Measurements from ENCODE around the gene ELFN2.
"Not testable (repeated sequence)": the region's sequence is repeated elsewhere in the genome, so short reads cannot be mapped to it uniquely, and the experiment has no call there.

The ELFN2 gene, protein sequence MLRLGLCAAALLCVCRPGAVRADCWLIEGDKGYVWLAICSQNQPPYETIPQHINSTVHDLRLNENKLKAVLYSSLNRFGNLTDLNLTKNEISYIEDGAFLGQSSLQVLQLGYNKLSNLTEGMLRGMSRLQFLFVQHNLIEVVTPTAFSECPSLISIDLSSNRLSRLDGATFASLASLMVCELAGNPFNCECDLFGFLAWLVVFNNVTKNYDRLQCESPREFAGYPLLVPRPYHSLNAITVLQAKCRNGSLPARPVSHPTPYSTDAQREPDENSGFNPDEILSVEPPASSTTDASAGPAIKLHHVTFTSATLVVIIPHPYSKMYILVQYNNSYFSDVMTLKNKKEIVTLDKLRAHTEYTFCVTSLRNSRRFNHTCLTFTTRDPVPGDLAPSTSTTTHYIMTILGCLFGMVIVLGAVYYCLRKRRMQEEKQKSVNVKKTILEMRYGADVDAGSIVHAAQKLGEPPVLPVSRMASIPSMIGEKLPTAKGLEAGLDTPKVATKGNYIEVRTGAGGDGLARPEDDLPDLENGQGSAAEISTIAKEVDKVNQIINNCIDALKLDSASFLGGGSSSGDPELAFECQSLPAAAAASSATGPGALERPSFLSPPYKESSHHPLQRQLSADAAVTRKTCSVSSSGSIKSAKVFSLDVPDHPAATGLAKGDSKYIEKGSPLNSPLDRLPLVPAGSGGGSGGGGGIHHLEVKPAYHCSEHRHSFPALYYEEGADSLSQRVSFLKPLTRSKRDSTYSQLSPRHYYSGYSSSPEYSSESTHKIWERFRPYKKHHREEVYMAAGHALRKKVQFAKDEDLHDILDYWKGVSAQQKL

DNA sequence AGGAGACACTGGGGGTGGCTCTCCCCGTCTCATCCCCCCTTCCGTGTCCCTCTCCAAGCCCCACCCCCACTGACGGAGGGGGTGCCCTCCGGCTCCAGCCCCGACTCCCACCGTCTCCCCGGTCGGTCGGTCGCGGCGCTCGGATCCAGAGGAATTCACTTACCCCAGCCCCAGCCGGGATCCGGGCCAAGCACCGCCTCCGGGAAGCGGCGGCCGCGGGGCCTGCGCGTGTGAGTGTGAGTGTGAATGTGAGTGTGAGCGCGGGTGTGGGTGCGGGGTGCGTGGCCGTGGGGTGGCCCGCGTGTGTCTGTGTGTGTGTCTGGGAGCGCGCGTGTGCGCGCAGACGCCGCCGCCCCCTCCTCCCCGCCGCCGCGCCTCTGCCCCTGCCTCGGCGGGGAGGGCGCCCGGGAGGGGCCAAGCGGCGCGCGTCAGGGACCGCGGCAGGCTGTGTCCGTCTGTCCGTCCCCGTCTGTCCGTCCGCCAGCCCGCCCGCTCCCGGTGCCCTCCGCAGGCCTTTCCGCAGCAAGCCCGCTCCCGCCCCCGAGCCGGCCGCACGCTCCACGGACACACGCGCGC lies at the start of gene ELFN2:
Gene ELFN2 (minus strand): TSS at position 345 of the 576 bp plus-strand sequence. CDS start 51,945 bp downstream, outside the sequence.
- DNase-seq (ENCODE audit: low read depth): no peak

DNA sequence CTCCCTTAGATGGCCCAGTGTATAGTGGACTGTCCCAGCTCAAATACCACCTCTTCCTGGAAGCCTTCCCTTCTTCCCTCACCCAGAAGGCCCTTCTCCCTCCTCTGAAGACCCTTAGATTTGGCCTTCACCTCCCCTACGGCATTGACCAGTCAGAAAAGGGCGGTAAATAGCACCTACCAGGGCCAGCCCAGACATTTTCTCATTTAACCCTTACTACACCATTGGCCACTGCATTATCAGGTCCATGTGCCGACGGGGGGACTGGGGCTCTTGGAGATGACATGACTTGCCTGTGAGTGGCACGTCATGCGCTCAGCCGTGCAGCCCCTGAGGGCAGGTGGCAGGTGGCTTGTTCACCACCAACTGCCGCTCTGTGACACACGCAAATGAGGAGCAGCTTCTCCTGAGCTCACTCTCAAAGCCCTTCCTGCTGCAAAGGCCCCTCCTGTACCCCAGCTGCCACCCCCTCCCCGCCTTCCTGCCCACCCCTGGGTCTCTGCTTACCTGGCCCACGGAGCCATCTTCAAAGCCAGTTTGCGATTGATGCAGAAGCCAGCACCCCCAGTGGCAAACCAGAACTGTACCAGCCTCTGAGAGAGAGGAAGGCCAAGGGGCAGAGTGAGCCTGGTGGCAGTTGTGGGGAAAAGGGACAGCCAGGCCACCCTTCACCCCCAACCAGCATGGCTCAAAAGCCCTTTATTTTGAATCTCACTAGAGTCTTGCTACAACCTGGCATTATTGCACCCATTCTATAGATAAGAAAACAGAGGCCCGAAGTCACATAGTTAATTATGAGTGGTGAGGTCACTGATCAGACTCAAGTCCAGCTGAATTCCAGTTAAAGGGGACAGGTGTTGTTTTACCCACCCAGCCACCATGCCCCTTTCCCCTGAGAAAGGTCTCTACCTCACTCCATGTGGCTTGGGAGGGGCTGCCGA lies 49.4 kb upstream of the ELFN2 start:
- no peak for DNase-seq (ENCODE audit: low read depth)

DNA sequence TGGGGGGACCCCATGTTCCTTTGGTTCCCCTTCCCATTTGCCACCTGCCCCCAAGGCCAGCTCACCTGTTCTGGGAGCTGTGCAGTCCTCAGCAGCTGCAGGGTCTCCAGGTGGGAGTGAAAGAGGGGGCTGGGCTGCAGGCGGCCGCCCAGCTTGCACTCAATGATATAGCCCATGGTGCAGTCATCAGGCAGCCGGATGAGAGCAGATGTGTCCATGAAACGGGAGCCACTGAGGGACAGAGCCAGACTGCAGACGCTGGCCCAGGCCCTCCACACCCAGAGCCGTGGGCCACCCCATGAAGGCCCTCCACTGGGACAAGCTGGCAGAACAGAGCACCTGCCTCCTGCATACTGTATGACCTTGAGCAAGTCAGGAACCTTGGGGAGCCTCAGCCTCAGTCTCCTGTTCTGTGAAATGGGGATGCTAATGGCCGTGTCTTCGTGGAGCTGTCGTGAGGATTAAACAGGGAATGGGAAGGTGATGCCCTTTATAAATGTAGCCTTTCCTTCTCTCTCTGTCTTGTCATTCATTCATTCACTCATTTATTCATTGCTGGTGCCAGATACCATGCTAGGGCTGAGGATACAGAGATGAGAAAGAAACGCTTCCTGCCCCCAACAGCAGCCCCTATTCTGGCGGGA lies 47.3 kb upstream of the ELFN2 start:
- no peak for DNase-seq (ENCODE audit: low read depth)

DNA sequence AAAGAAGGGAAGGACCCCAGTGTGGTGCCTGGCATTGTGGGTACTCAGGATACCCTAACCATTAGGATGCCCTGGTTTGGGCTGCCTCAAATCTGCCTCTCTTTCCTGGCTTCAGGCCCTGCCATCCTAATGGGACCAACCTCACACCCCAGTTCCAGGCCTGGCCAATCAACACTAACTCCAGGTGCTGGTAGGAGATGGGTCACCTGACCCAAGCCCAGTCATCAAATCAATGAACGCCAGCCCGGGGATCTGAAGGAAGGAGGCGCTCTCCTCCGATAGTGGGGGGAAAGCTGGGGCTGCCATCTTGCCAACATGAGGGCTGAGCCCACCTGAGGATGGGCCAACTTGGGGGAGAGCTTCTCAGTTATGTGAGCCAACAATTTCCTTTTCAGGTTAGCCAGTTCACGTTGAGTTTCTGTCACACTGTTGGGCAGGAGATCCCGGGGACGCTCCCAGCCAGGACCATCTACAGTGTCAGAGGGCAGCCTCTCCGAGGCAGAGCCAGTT lies 46.2 kb upstream of the ELFN2 start:
- no peak for DNase-seq (ENCODE audit: low read depth)

DNA sequence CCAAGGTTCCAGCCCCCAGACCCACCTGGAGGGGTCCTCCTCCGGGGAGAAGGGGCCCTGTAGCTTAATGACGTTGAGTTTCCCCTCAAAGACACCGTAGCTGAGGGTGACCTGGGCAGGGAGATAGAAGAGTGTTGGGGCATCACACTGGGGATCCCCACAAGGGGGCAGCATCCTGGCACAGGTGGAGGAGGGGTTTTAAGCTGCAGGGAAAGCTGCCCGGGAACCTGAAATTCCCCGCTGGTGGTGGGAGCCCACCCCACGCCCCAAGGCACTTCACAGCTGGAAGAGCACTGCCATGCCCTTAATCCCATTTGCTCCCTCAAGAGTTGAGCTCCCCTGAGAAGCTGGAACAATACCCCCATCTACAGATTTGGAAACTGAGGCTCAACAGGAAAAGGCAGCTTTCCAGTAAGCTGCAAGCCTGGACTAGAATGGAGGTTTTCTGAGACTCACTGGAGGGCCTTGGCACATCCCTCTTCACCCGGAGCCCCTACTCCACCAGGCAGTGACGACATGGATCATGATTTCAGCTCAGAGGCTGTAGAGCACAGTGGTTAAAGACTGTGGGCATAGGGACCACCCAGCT lies 45.2 kb upstream of the ELFN2 start:
- peak; percentile 31 for DNase-seq (ENCODE audit: low read depth)

DNA sequence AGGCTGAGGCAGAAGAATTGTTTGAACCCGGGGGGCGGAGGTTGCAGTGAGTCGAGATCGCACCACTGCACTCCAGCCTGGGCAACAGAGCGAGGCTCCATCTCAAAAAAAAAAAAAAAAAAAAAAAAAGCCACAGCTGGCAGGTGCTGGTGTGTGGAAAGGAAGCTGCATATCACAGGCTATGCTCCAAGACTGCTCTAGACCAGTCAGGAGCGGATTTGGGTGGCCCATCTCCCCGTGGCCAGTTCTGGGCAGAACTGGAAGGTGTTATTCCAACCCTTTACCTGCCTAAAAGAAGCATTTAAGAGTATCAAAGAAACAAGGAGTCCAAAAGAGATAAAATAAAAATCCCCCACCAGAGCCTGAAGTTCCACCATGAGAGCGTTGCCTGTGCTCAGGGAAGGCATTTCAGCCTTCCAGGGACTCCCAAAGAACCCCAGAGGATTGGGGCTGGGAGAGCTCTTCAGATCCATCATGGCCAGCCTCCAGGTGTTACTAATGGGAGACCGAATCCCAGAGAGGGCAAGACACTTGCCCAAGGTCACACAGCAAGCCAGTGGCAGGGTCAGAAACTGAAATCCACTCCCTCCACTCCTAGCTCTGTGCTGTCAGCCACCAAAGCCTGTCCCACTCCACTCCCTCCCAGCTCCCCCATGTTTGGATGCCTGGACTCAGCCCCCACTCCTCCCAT lies 44.6 kb upstream of the ELFN2 start:
- DNase-seq (ENCODE audit: low read depth): no peak

DNA sequence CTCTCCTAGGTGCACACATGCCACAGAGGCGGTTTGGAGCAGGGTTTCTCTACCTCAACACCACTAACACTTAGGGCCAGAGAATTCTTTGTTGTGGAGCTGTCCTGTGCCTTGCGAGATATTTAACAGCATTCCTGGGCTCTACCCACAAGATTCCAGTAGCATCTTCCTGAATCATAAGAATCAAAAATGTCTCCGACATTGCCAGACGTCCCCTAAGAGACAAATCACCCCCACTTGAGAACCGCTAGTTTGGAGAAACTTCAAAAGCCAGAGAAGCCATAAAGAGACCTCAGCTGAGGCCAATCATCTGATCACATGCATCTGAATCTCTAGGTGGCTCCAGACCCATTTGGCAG lies 42.8 kb upstream of the ELFN2 start:
- DNase-seq (ENCODE audit: low read depth): peak; percentile 13

DNA sequence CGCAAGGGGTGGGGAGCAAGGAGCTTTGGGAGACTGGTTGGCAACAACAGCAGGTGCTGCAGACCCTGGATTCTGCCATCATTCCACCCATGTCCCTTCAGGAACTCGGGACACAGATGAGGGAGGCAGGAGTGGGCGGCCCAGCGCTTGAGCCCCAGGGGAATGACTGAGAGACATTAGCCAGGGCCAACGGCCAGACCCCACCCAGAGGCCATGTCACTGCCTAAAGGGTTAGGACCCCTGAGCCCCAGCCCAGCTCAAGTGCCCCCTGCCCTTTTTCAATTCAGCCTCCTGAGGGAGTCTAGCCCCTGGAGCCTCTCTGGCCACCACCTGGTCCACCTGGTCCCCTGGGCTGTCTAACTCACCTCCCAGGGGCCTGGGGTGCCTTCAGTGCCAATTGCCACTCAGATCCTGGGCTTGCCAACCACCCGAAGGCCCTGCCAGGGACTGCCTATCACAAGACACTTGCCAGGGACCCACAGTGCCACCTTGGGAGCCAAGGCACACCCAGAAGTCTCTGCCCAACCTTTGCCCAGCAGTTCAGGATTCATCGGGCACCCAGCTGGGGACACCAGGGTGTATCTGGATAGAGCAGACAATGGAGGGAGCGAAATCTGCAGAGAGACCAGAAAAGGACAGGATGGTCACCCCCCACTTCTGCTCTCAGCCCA lies 42.3 kb upstream of the ELFN2 start:
- DNase-seq (ENCODE audit: low read depth): no peak

DNA sequence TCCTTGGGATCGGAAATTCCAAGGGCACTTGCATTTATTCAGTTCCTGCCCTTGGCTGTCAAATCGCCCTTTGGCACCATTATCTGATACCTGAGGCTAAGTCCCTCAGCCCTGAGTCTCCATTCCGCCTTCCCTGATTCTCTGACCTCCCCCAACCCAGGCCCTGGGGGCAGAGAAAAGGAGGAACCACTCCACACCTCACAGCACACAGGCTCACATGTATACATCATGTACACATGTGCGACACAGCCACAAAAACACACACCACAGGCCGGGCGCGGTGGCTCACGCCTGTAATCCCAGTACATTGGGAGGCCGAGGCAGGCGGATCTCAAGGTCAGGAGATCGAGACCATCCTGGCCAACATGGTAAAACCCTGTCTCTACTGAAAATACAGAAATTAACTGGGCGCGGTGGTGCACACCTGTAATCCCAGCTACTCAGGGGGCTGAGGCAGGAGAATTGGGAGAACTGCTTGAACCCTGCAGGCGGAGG lies 41.0 kb upstream of the ELFN2 start:
- not testable (repeated sequence) for DNase-seq (ENCODE audit: low read depth)

DNA sequence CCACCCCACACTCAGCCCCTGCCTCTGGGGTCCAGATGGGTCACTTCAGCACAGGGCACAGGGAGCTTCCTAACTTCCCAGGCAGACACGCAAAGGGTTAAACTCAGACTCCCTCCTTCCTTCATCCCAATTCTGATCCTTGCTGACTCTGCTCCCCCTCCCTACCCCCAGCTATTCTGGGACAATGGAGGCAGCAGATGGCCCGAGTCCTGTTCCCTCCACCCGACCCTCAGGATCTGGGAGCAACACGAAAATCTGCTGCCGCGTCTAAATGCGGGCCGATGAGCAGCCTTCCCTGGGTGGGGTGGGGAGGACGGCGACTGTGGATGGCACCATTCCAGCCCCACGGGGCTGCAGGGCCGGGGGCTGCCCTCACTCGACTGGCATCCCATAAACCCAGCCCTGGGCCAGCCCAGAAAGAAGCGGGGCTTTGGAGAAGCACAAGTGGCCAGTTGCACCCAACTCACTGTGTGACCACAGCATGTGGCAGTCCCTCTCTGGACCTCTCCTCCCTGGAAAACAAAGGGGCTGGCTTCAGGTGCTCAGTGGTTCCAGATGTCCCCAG lies 40.2 kb upstream of the ELFN2 start:
- DNase-seq (ENCODE audit: low read depth): no peak

DNA sequence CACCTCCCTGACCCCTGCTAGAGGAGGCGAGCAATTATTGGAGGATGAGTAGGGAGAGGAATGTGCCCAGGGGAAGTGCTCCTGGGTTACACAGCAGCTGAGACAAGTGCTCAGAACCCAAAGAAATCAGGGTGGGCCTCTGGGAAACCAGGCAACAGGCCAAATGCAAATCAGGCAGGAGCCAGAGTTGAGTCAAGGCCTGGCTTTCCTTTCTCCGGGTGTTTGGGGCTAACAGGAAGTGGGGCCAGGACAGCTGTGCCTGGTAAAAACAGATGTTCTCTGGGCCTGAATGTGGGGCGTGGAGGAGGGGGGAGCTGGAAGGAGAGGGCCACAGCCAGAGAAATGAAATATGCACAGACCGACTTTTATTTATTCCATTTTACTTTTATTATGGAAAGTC lies 36.9 kb upstream of the ELFN2 start:
- no peak for DNase-seq (ENCODE audit: low read depth)

DNA sequence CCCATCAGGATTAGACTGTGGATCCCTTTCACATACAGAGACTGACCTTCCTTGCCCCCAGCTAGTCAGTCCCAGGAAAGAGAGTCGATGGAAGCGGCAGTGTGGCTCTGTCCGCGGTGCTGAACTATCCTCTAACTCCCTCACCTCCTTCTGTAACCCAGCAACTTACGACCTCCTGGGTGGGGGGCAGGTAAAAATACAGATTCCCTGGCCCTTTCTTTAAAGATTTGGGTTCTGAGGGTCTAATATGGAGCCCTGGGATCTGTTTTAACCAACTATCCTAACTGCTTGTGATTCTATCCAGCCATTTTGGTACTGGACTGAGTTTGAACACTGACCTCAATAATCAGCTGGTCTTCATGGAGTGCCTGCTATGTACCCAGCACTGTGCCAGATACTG lies 35.7 kb upstream of the ELFN2 start:
- DNase-seq (ENCODE audit: low read depth): peak; percentile 44

DNA sequence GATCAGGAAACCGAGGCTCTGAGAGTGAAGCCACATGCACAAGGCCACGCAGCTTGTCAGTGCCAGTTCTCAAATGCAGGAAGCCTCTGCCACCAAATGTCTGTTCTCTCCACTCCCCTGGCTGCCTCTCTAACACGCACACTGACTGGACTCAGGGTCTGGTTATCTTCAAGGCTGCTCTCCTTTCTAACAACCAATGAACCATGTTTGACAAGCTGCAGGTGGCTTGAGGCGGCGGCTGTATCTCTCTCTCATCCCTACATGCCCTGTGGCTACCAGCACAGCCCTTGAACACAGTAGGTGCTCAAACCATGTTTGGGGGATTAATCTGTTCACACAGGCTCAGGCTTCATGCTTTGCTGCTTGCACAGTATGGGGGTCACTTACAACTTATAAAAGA lies 35.2 kb upstream of the ELFN2 start:
- DNase-seq (ENCODE audit: low read depth): no peak

DNA sequence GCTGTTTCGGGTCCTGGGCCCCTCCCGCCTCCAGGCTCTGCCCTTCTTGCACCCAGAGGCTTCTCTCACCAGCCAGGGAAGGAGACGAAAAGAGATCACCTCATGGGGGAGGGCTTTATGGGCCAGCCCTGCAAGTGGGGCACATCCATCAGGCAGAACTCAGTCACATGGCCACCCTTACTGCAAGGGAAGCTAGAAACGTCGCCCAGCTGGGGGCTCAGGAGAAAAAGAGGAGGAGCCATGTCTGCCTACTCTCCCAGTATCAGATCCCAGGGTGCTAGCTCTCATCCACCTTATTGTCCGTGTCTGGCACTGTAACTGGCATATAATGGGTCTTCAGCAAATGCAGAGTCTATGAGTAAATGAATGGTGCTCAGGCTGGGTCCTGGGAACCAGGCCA lies 34.7 kb upstream of the ELFN2 start:
- DNase-seq (ENCODE audit: low read depth): no peak

DNA sequence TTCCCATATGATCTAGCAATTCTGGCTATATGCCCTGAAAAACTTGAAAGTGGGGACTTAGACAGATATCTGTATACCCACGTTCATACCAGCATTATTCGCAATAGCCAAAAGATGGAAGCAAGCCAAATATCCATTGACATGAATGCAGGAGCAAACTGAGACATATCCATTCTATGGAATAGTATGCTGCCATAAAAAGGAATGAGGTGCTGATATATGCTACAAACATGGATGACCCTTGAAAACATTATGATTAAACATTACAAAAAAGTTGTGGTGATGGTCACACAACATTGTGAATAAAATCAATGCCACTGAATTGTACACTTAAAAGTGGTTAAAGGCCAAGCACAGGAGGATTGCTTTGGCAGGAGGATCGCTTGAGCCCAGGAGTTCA lies 33.4 kb upstream of the ELFN2 start:
- no peak for DNase-seq (ENCODE audit: low read depth)

DNA sequence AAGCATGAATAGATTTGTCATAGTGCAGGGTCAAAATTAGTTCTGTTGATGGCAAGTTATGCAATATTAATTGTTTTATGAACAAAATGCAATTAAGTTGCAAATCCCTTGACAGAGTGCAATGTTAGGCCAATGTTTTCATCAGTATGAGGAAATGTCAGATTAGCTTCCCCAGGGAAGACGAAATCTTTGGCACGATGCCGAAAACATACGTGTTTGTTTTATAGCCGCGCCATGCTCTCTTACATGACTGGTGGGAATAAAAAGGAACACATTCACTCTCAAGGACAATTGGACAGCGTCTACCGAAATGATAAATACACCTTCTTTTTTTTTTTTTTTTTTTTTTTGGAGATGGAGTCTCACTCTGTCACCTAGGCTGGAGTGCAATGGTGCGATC lies 31.9 kb upstream of the ELFN2 start:
- no peak for DNase-seq (ENCODE audit: low read depth)

DNA sequence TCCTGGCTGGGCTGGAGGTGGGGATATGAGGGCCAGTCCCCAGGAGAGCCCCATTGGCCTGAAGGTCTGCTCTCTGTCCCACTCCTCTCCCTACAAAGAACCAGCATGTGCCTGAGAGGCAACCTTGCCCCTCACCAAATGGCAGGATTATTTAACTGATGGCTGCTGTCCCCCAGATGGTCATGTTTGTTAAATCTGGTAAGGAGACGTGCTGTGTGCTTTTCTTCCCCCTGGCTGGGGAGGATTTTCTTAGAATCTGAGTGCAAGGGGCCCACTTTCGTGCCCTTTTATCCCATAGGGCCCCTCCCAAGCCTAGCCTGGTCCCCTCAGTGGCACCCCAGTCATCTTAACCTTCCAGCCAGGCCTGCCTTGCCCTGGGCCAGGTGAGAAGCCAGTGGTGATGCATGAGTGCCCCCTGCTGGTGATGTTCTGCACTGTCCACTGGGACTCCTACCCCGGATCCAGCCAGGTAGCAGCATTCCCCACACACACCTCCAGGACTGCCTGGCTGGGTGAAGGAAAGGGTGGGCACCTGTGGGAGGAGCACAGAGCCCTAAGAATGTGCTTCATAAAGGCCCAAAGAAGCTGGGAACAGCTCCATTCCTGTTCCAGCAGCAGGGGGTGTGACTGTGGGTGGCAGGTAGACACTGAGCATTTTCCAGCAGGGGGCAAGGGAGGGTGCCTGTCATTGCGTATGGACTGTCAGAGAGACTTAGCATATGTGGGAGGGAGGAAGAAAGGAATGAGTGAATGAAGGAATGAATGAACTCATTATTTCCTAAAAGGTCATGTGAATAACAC lies 30.0 kb upstream of the ELFN2 start:
- DNase-seq (ENCODE audit: low read depth): peak; percentile 41

DNA sequence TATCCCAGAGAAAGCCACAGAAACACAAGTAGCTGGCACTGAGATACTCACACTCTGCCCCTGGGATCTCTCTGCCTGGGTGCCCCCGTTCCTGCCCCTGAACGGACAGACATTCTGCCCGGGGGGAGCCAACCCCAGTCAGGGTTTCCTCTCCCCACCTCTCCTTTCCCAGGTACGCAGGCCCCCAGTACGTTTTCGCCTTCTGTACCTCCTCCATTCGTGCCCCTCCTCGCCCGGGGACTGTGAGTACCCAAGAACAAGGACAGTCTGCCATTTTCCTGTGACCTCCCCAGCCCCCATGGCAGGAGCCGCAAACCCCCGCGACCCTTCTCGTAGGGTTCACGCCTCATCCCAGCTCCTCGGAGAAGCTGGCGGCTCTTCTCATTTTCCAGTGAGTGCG lies 29.1 kb upstream of the ELFN2 start:
- no peak for DNase-seq (ENCODE audit: low read depth)

All from amniotic epithelial cell (primary cell).